ENCODE measurements around the gene EPAS1.

DNA sequence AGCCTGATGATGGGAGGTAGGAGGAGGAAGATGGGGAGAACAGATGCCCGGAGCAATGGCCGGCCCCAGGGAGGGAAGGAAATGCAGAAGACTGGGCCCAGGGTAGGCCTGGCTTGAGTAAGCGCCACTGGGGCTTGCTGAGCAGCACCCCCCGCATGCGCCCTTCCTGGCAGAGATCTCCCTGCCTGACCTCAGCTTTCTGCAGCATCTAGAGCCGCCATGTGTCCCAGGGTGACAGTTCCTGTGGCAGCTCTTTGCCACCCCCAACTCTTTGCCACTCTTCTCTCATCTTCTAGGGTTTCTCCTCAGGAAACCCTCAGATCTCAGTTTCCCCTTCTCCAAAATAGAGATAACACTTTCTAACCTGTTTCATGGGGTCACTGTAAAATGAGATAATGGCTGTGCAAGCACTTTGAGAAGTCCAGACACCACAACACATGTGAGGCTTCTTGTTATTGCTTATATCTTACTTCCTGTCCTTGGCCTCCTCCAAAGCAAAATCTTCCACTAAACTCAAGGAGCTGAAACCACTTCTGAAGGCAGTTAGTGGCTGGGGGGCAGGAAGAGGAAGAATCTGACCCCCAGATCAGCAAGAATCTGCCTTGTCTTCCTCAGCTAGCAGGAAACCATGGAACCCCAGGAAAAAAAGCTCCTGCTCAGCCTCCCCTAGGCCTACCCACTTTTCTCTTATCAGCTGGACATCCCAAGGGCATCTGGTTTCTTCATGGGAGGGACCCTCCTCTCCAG lies 64.9 kb downstream of the EPAS1 start:
- no peak for TF ChIP-seq POLR2A (IDR thresholded peaks at IDR 0.05)
- no peak for TF ChIP-seq CTCF (IDR thresholded peaks at IDR 0.05)
- no peak for TF ChIP-seq EP300 (IDR thresholded peaks at IDR 0.05; ENCODE audit: low read depth)
- TF ChIP-seq POLR2AphosphoS5 (IDR thresholded peaks at IDR 0.05), result no peak

Data from transverse colon (tissue), 4 donors.